K562 (cell line): ENCODE measurements around the gene ZFP36. TPM values are rescaled to one million over a fixed set of nuclear protein-coding genes. Genes with fewer than 3 reads are reported as not detected.

Source experiments
- BHLHE40 ChIP-seq: IDR thresholded peaks from 2 replicates; pipeline ENCODE4 v1.6.1; 2011; ENCODE audit warnings: low read length, improper control_type of control experiment
- BMI1 ChIP-seq: fragments of 150-350 bp; IDR thresholded peaks from 2 replicates; pipeline ENCODE4 v1.6.1; 2014; ENCODE audit warnings: low read length
- CBX3 ChIP-seq, 2 experiments: IDR thresholded peaks; 1 replicate in 1 of 2; 2 replicates in 1 of 2; pipeline ENCODE4 v1.6.1; 2012; ENCODE audit warnings: inconsistent platforms in 2 of 2, low read length in 2 of 2, borderline replicate concordance in 1 of 2, control low read depth in 1 of 2
- CREM ChIP-seq: IDR thresholded peaks from 2 replicates; pipeline ENCODE4 v1.6.1; 2014; ENCODE audit warnings: antibody characterized with exemption, low read depth
- CUX1 ChIP-seq: fragments of 200-800 bp; sonication (Bioruptor generic); IDR thresholded peaks from 2 replicates; pipeline ENCODE4 v1.6.1; 2016; ENCODE audit warnings: missing genetic modification characterization, missing compliant biosample characterization
- HMG20A ChIP-seq: fragments of 450-650 bp; formaldehyde crosslinking; conservative IDR thresholded peaks from 2 replicates; pipeline ENCODE4 v1.4.0; 2020; ENCODE audit warnings: mild to moderate bottlenecking, mixed read lengths
- KDM2B ChIP-seq: fragments of 250-450 bp; sonication (Bioruptor Pico); IDR thresholded peaks from 2 replicates; pipeline ENCODE4 v1.8.0; 2021; ENCODE audit warnings: mild to moderate bottlenecking, moderate library complexity
- KDM4B ChIP-seq, 2 experiments: fragments of 450-650 bp in 1 of 2; sonication (generic) in 1 of 2; IDR thresholded peaks; 2 replicates each; pipeline ENCODE4 v1.6.1; 2016 to 2017; ENCODE audit warnings: borderline replicate concordance in 2 of 2, antibody characterized with exemption in 1 of 2, low read depth in 1 of 2, mild to moderate bottlenecking in 1 of 2
- MAFF ChIP-seq: IDR thresholded peaks from 2 replicates; pipeline ENCODE4 v1.6.1; 2012; ENCODE audit warnings: low read length, improper control_type of control experiment
- POLR2G ChIP-seq: fragments of 200-400 bp; formaldehyde crosslinking; IDR thresholded peaks from 2 replicates; pipeline ENCODE4 v1.6.1; 2017; ENCODE audit warnings: low read depth, mild to moderate bottlenecking, antibody characterized with exemption, low read length, moderate library complexity
- SRSF7 ChIP-seq: fragments of 200-400 bp; formaldehyde crosslinking; optimal IDR thresholded peaks from 2 replicates; pipeline ENCODE3; 2017; ENCODE audit warnings: mild to moderate bottlenecking, low read depth, low read length
- STAT5B ChIP-seq: fragments of 250-450 bp; sonication (Bioruptor Pico); IDR thresholded peaks from 2 replicates; pipeline ENCODE4 v1.8.0; 2021; ENCODE audit warnings: mild to moderate bottlenecking, inconsistent platforms
- TBL1XR1 ChIP-seq, 2 experiments: IDR thresholded peaks; 2 replicates each; pipeline ENCODE4 v1.6.1; 2012; ENCODE audit warnings: improper control_type of control experiment in 2 of 2, low read length in 2 of 2, mild to moderate bottlenecking in 1 of 2
- THRB ChIP-seq: fragments of 450-650 bp; formaldehyde crosslinking; conservative IDR thresholded peaks from 2 replicates; pipeline ENCODE4 v1.4.0; 2022; ENCODE audit warnings: mild to moderate bottlenecking, missing genetic modification characterization
- ZBTB2 ChIP-seq: fragments of 450-650 bp; IDR thresholded peaks from 2 replicates; pipeline ENCODE4 v1.6.1; 2016; ENCODE audit warnings: antibody characterized with exemption
- ZNF280B ChIP-seq: fragments of 250-450 bp; sonication (Bioruptor Pico); IDR thresholded peaks from 2 replicates; pipeline ENCODE4 v1.5.1; 2021; ENCODE audit warnings: mild to moderate bottlenecking
- ZNF316 ChIP-seq: fragments of 450-650 bp; IDR thresholded peaks from 2 replicates; pipeline ENCODE4 v1.6.1; 2016
- ZNF445 ChIP-seq: fragments of 250-450 bp; sonication (Bioruptor Pico); IDR thresholded peaks from 2 replicates; pipeline ENCODE4 v1.4.0; 2020; ENCODE audit warnings: low read depth, mild to moderate bottlenecking, moderate library complexity
- ZNF696 ChIP-seq: fragments of 250-450 bp; sonication (Bioruptor Pico); conservative IDR thresholded peaks from 2 replicates; pipeline ENCODE4 v1.4.0; 2020; ENCODE audit warnings: mild to moderate bottlenecking, moderate library complexity
- polyA plus RNA-seq, 8 experiments: library from polyadenylated mRNA; depleted of rRNA in 4 of 8; stranded (reverse) in 5 of 8; unstranded in 3 of 8; fragments of >200 nt; fragmentation: Nextera tagmentation in 2 of 8; fragmentation: Illumina TruSeq in 1 of 8; extraction: Ambion mirVana in 2 of 8; extraction: Trizol in 1 of 8; gene quantifications; 2 replicates each; pipeline versions ENCODE4 v1.2.1 to v1.2.3, GENCODE V29; 2011 to 2014; ENCODE audit warnings: inconsistent platforms in 1 of 8, missing spikeins in 1 of 8
- total RNA-seq, 7 experiments: library from RNA; depleted of rRNA in 6 of 7; stranded (reverse); fragments of >200 nt in 6 of 7; fragmentation: Illumina TruSeq in 2 of 7; extraction: Trizol in 2 of 7; gene quantifications; 2 replicates each; pipeline versions ENCODE4 v1.2.1 to v1.2.3, GENCODE V29; 2011 to 2021; ENCODE audit warnings: low replicate concordance in 1 of 7

Gene ZFP36
- total and polyA plus RNA-seq, 9 of the 15 experiments (the other 6 are each of a cell fraction or from before 2014, with no cell fraction given), result 1.0 to 20.1 (median 3.5) TPM

GRCh38 chr19:39409208-39410016 is 2.8 kb downstream of the ZFP36 start (continued):
- TF ChIP-seq BHLHE40 (0 out of 2 replicates have a peak, but pooled peaks have one; percentile 14), ZNF316 (no peak), ZNF696 (CRISPR knock-in tag) (no peak), POLR2G (peak; percentile 79), STAT5B (CRISPR knock-in tag) (no peak), CUX1 (no peak), THRB (CRISPR knock-in tag) (0 out of 2 replicates have a peak, but pooled peaks have one; percentile 13), TBL1XR1 (IDR thresholded peaks at IDR 0.05; ENCODE audit: low read length in 2 of 2) (no peak), ZNF280B (CRISPR knock-in tag) (no peak), MAFF (no peak), ZBTB2 (0 out of 2 replicates have a peak, but pooled peaks have one; percentile 32), CREM (peak; percentile 96), KDM4B (IDR thresholded peaks at IDR 0.05; ENCODE audit: borderline replicate concordance in 2 of 2, low read depth in 1 of 2) (0 out of 4 replicates have a peak, but pooled peaks of 1 of the 2 experiments have one; percentile 24), KDM2B (CRISPR knock-in tag) (no peak), CBX3 (IDR thresholded peaks at IDR 0.05; ENCODE audit: borderline replicate concordance in 1 of 2, low read length in 2 of 2) (no peak), HMG20A (CRISPR knock-in tag) (no peak), BMI1 (no peak), ZNF445 (no peak), SRSF7 (no peak)
